Measurements from ENCODE around the gene GATA1. TPM values are rescaled to one million over a fixed set of nuclear protein-coding genes. Genes with fewer than 3 reads are reported as not detected.

Gene GATA1
- total and polyA plus RNA-seq, 2 donors: 0.14 to 0.57 TPM

DNA sequence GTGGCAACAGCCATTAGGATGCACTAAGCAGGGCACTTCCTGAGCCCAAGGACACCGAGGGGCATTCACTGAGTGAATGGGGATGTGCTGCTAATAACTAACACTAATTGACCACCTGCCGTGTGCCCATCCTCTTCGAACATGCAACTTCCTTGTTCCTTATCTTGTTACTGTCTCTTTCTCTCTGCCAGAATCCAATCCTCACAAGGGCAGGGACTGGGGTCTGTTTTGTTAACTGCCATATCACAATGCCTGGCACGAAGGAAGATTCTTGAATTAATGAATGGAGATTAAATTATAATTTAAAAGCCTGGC, 41.2 kb downstream of the GATA1 start:
- Histone ChIP-seq H3K4me1 (ENCODE audit: control insufficient read depth in 2 of 2, insufficient read depth in 2 of 2, low read length in 2 of 2) (no peaks in the 10 kb centered on the region), H3K36me3 (ENCODE audit: control insufficient read depth in 2 of 2, insufficient read depth in 2 of 2, low read length in 1 of 2) (peaks cover 13 to 14% of the 10 kb centered on the region in 2 donors), H3K9me3 (ENCODE audit: control insufficient read depth in 2 of 2, insufficient read depth in 1 of 2, low read length in 1 of 2) (peaks cover 0 to 19% of the 10 kb centered on the region in 2 donors), H3K27me3 (ENCODE audit: control insufficient read depth in 2 of 2, insufficient read depth in 1 of 2, low read length in 1 of 2) (peaks cover 33 to 64% of the 10 kb centered on the region in 2 donors), H3K27ac (ENCODE audit: low read depth in 1 of 2, low read length in 1 of 2) (no peak overlapping the region), H3K4me3 (ENCODE audit: low read length in 2 of 2) (no peak overlapping the region)
- WGBS: 44% methylated on average over 4 of the region's 4 CpGs
- DNase-seq (ENCODE audit: low read depth in 6 of 9, low spot score in 9 of 9): no peak

DNA sequence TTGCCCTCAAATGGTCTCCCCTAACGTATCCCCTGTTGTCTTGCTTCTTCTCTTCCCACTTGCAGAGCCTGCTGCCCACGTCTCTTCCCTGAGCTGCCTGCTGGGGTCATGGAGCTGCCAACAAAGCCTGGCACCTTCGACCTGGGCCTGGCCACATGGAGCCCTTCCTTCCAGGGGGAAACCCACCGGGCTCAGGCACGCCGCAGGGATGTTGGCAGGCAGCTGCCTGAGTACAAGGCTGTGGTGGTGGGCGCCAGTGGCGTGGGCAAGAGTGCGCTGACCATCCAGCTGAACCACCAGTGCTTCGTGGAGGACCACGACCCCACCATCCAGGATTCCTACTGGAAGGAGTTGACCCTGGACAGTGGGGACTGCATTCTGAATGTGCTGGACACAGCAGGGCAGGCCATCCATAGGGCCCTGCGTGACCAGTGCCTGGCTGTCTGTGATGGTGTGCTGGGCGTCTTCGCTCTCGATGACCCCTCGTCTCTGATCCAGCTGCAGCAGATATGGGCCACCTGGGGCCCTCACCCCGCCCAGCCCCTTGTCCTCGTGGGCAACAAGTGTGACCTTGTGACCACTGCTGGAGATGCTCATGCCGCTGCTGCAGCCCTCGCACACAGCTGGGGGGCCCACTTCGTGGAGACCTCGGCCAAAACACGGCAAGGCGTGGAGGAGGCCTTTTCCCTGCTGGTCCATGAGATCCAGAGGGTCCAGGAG, 42.8 kb downstream of the GATA1 start:
- no peak for DNase-seq (ENCODE audit: low read depth in 6 of 9, low spot score in 9 of 9)
- WGBS: 94% methylated on average over 24 of the region's 24 CpGs
- Histone ChIP-seq H3K36me3 (ENCODE audit: control insufficient read depth in 2 of 2, insufficient read depth in 2 of 2, low read length in 1 of 2) (peaks cover 4 to 6% of the 10 kb centered on the region in 2 donors), H3K27me3 (ENCODE audit: control insufficient read depth in 2 of 2, insufficient read depth in 1 of 2, low read length in 1 of 2) (peaks cover 40 to 72% of the 10 kb centered on the region in 2 donors), H3K9me3 (ENCODE audit: control insufficient read depth in 2 of 2, insufficient read depth in 1 of 2, low read length in 1 of 2) (peaks cover 0 to 19% of the 10 kb centered on the region in 2 donors), H3K4me1 (ENCODE audit: control insufficient read depth in 2 of 2, insufficient read depth in 2 of 2, low read length in 2 of 2) (no peaks in the 10 kb centered on the region), H3K4me3 (ENCODE audit: low read length in 2 of 2) (no peak overlapping the region), H3K27ac (ENCODE audit: low read depth in 1 of 2, low read length in 1 of 2) (no peak overlapping the region)

DNA sequence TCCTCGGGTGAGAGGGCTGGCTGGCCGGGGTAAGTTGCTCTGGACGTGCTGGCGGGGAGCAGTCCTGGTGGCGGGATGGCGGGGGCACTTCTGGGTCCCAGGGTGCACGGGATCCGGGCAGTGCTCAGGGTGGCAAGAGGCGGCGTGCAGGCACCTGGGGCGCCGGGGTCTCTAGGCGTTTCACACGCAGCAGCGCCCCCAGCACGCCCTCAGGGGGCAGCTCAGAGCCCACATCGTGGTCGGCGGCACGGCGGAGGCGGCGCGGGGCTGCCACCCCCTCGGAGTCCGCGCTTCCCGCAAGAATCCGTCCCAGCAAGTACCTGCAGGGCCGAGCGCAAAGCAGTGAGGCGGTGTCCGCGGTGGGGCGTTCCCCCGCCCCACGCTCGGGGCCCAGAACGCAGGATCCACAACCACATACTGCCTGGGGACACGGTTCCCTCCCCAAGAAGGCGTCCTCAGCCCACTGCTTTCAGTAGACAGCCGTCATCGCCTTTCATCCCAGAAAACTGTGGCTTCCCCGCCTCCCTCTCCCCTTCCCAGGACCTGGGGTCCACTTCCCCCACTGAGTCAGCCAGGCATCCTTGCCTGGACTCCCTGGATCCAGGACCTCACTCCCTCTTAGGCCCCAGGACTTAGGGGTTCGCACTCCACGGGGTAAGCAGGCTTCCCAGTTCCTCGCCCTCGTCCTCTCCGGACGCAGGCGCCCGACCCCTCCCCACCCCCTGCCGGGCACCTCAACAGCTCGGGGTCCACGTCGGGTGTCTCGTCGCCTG, 44.9 kb downstream of the GATA1 start:
- Histone ChIP-seq H3K4me1 (ENCODE audit: control insufficient read depth in 2 of 2, insufficient read depth in 2 of 2, low read length in 2 of 2) (peaks cover 0 to 5% of the 10 kb centered on the region in 2 donors), H3K27me3 (ENCODE audit: control insufficient read depth in 2 of 2, insufficient read depth in 1 of 2, low read length in 1 of 2) (peaks cover 45 to 81% of the 10 kb centered on the region in 2 donors), H3K27ac (ENCODE audit: low read depth in 1 of 2, low read length in 1 of 2) (no peak overlapping the region), H3K36me3 (ENCODE audit: control insufficient read depth in 2 of 2, insufficient read depth in 2 of 2, low read length in 1 of 2) (no peaks in the 10 kb centered on the region), H3K9me3 (ENCODE audit: control insufficient read depth in 2 of 2, insufficient read depth in 1 of 2, low read length in 1 of 2) (peaks cover 0 to 16% of the 10 kb centered on the region in 2 donors), H3K4me3 (ENCODE audit: low read length in 2 of 2) (no peak overlapping the region)
- no peak for DNase-seq (ENCODE audit: low read depth in 6 of 9, low spot score in 9 of 9)
- WGBS: 16% methylated on average over 58 of the region's 58 CpGs

DNA sequence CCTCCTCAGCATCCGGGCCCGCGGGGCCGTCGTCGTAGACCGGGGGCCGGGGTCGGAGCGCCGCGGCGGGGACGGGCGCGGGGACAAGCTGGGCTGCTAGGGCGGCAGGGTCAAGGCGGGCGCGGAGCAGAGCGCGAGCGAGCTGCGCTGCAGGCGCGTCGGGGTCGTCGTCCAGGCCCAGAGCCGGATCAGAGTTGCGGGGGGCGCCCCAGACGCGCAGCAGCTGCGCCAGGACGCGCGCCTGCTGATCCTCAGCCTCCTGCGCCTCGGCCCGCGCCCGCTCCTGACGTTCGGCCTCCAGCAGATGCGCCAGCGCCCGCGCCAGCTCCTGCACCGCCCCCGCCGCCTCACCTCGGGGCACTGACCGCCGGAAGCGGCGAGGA, 45.5 kb downstream of the GATA1 start:
- DNase-seq (ENCODE audit: low read depth in 6 of 9, low spot score in 9 of 9): no peak
- Histone ChIP-seq H3K36me3 (ENCODE audit: control insufficient read depth in 2 of 2, insufficient read depth in 2 of 2, low read length in 1 of 2) (no peaks in the 10 kb centered on the region), H3K9me3 (ENCODE audit: control insufficient read depth in 2 of 2, insufficient read depth in 1 of 2, low read length in 1 of 2) (peaks cover 0 to 14% of the 10 kb centered on the region in 2 donors), H3K27ac (ENCODE audit: low read depth in 1 of 2, low read length in 1 of 2) (no peak overlapping the region), H3K27me3 (ENCODE audit: control insufficient read depth in 2 of 2, insufficient read depth in 1 of 2, low read length in 1 of 2) (peaks cover 44 to 81% of the 10 kb centered on the region in 2 donors), H3K4me3 (ENCODE audit: low read length in 2 of 2) (no peak overlapping the region), H3K4me1 (ENCODE audit: control insufficient read depth in 2 of 2, insufficient read depth in 2 of 2, low read length in 2 of 2) (peaks cover 0 to 5% of the 10 kb centered on the region in 2 donors)
- 4% methylated on average over 56 of the region's 57 CpGs for WGBS

DNA sequence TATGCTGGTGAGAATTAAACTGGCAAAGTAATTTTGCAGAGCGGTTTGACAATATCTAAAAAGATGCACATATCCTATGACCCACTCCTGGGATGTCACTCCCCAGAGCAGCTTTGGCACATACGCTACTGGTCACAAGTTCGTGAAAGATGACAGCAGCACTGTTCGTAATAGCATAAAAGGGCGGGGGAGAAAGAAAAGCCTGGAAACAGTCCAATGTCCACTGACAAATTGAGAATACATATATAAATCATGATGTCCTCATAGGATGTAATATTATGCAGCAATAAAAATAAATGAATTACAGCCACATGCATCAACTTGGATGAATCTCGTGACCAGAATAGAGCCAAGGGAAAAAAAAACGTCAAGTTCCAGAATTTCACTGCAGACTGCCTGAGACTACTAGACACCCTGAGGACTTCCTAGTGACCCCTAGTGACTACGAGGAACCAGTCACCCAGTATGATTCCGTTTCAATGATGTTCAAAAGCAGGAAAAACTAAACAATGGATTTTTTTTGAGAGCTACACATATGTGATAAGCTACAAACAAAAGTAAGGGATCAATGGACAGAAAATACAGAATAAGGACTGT, 47.2 kb downstream of the GATA1 start:
- 41% methylated on average over 9 of the region's 9 CpGs for WGBS

DNA sequence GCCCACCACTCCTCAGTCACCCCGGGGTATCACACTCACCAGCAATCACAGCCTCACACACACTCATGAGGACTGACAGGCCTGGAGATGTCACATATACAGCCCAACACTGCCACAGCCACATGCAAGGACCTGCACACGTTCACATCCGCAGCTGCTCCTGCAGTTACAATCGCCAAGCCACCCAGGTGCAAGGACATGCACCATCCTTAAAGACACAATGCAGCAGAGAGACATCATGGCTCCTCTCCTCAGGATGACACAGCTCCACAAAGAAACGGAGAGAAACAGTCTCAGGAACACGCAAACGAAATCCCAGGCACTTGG, 48.0 kb downstream of the GATA1 start:
- peaks cover 0 to 8% of the 10 kb centered on the region in 2 donors for H3K9me3 ChIP-seq (ENCODE audit: control insufficient read depth in 2 of 2, insufficient read depth in 1 of 2, low read length in 1 of 2)
- 11% methylated on average over 7 of the region's 7 CpGs for WGBS
- DNase-seq (ENCODE audit: low read depth in 6 of 9, low spot score in 9 of 9): peak in 1 of 9 donors; percentile 18
- no peak overlapping the region for H3K27ac ChIP-seq (ENCODE audit: low read depth in 1 of 2, low read length in 1 of 2)
- H3K27me3 ChIP-seq (ENCODE audit: control insufficient read depth in 2 of 2, insufficient read depth in 1 of 2, low read length in 1 of 2): peaks cover 35 to 67% of the 10 kb centered on the region in 2 donors
- no peak overlapping the region for H3K4me3 ChIP-seq (ENCODE audit: low read length in 2 of 2)
- no peaks in the 10 kb centered on the region for H3K36me3 ChIP-seq (ENCODE audit: control insufficient read depth in 2 of 2, insufficient read depth in 2 of 2, low read length in 1 of 2)
- H3K4me1 ChIP-seq (ENCODE audit: control insufficient read depth in 2 of 2, insufficient read depth in 2 of 2, low read length in 2 of 2): peaks cover 0 to 5% of the 10 kb centered on the region in 2 donors

More for the DNA sequence above, 47.2 kb downstream of the GATA1 start:
- H3K9me3 ChIP-seq (ENCODE audit: control insufficient read depth in 2 of 2, insufficient read depth in 1 of 2, low read length in 1 of 2): peaks cover 0 to 8% of the 10 kb centered on the region in 2 donors
- DNase-seq (ENCODE audit: low read depth in 6 of 9, low spot score in 9 of 9): no peak
- no peaks in the 10 kb centered on the region for H3K36me3 ChIP-seq (ENCODE audit: control insufficient read depth in 2 of 2, insufficient read depth in 2 of 2, low read length in 1 of 2)
- peaks cover 35 to 71% of the 10 kb centered on the region in 2 donors for H3K27me3 ChIP-seq (ENCODE audit: control insufficient read depth in 2 of 2, insufficient read depth in 1 of 2, low read length in 1 of 2)
- no peak overlapping the region for H3K4me3 ChIP-seq (ENCODE audit: low read length in 2 of 2)
- no peak overlapping the region for H3K27ac ChIP-seq (ENCODE audit: low read depth in 1 of 2, low read length in 1 of 2)
- peaks cover 0 to 5% of the 10 kb centered on the region in 2 donors for H3K4me1 ChIP-seq (ENCODE audit: control insufficient read depth in 2 of 2, insufficient read depth in 2 of 2, low read length in 2 of 2)

DNA sequence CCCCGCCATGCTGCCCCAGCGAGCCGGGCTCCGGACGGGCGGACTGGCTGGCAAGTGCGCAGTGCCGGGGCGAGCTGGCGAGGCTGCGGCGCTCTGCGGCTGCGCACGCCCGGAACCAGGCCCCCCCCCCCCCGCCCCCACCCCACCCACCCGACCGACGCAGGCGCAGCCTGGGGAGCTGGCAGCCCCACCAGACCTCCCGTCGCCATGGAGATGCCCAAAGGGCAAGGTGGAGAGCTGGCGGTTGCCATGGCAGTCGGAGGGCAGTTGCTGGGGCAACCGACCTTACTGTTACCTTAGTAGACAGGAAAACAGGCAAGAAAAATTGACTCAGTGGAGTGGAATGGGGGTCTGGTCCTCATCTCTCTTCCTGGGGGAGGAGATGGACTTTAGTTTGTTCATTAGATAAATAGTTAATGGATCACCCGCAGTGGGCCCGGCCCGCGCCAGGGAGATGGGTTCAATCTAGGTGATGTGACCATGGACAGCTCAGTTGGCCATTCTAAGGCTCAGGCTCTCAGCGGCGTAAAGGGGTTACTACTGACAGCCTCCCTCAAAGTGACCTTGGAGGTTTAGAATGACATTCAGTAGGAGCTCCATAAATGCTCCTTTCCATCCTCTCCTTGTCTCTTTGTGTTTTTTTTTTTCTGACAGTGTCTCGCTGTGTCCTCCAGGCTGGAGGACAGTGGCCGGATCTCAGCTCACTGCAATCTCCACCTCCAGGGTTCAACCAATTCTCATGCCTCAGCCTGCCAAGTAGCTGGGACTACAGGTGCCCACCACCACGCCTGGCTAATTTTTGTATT, 49.3 kb downstream of the GATA1 start, which contains the start of gene PCSK1N:
Gene PCSK1N (minus strand): TSS at position 87 of the 806 bp plus-strand sequence. CDS start 78 bp downstream, at position 9.
- Histone ChIP-seq H3K4me1 (ENCODE audit: control insufficient read depth in 2 of 2, insufficient read depth in 2 of 2, low read length in 2 of 2) (peaks cover 0 to 5% of the 10 kb centered on the region in 2 donors), H3K36me3 (ENCODE audit: control insufficient read depth in 2 of 2, insufficient read depth in 2 of 2, low read length in 1 of 2) (no peaks in the 10 kb centered on the region), H3K4me3 (ENCODE audit: low read length in 2 of 2) (peak within 1 kb of the TSS in 1 of 2 donors; percentile 32), H3K9me3 (ENCODE audit: control insufficient read depth in 2 of 2, insufficient read depth in 1 of 2, low read length in 1 of 2) (peaks cover 0 to 8% of the 10 kb centered on the region in 2 donors), H3K27me3 (ENCODE audit: control insufficient read depth in 2 of 2, insufficient read depth in 1 of 2, low read length in 1 of 2) (peaks cover 32 to 57% of the 10 kb centered on the region in 2 donors), H3K27ac (ENCODE audit: low read depth in 1 of 2, low read length in 1 of 2) (no peak within 1 kb of the TSS)
- peak in 1 of 9 donors; percentile 25 for DNase-seq (ENCODE audit: low read depth in 6 of 9, low spot score in 9 of 9)
- WGBS: 20% methylated on average over 35 of the region's 35 CpGs

DNA sequence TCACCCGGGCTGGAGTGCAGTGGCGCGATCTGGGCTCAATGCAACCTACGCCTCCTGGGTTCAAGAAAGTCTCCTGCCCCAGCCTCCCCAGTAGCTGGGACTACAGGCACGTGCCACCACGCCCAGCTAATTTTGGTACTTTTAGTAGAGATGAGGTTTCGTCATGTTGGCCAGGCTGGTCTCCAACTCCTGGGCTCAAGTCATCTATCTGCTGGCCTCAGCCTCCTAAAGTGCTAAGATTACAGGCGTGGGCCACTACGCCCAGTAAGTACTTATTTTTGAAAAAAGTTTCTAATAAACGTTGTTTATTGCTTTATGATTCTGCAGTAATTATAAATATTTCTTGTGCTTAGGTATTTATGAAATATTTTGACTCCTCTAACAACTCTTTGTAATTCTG, 53.3 kb downstream of the GATA1 start:
- H3K27me3 ChIP-seq (ENCODE audit: control insufficient read depth in 2 of 2, insufficient read depth in 1 of 2, low read length in 1 of 2): peaks cover 8 to 34% of the 10 kb centered on the region in 2 donors
- H3K36me3 ChIP-seq (ENCODE audit: control insufficient read depth in 2 of 2, insufficient read depth in 2 of 2, low read length in 1 of 2): no peaks in the 10 kb centered on the region
- no peak overlapping the region for H3K4me3 ChIP-seq (ENCODE audit: low read length in 2 of 2)
- peaks cover 0 to 3% of the 10 kb centered on the region in 2 donors for H3K4me1 ChIP-seq (ENCODE audit: control insufficient read depth in 2 of 2, insufficient read depth in 2 of 2, low read length in 2 of 2)
- H3K27ac ChIP-seq (ENCODE audit: low read depth in 1 of 2, low read length in 1 of 2): no peak overlapping the region
- H3K9me3 ChIP-seq (ENCODE audit: control insufficient read depth in 2 of 2, insufficient read depth in 1 of 2, low read length in 1 of 2): peaks cover 0 to 3% of the 10 kb centered on the region in 2 donors
- 96% methylated on average over 10 of the region's 10 CpGs for WGBS
- no peak for DNase-seq (ENCODE audit: low read depth in 6 of 9, low spot score in 9 of 9)

Measured in thymus (tissue), 11 donors.